ENCODE data around the gene IL17B. TPM values are rescaled to one million over a fixed set of nuclear protein-coding genes. Genes with fewer than 3 reads are reported as not detected.

Gene IL17B
- polyA plus RNA-seq, 1 donor (not counting 4 experiments of a cell fraction or from before 2014, with no cell fraction given), result not detected

DNA sequence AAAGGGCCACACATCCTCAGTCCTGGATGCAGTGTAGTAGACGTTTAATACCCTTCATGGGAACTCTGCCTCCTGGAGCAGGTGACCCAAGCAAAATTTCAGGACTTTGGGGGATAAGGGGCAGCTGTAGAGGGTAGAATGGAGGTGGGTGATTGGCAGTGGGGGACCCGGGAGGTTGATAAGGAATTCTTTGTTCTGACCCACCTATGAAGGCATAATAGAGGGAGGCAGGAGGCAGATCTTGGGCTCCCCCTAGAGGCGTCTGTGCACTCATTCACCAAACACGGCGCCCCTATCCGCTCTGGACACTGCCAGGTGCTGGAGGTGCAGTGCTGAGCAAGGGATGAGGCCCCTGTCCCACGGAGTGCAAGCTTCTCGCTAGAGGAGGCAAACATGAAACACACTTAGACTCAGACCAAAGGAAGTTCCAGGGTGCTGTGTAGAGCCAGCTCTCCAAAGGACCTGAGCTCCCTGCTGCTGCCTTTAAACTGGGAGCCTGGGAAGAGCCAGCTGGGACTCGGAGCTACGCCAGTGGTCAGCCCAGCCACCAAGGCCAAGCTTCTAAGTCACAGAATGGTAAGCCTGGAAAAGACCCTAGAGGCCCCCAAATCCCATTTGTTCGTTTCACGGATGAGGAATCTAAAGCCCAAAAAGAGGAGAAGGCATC, 7.7 kb downstream of the IL17B start:
- Histone ChIP-seq H3K9me3 (ENCODE audit: control insufficient read depth, low read depth, low read length) (no peaks in the 10 kb centered on the region), H4K20me1 (ENCODE audit: control insufficient read depth, extremely low read depth, insufficient read depth, low read length) (no peaks in the 10 kb centered on the region), H3K9me1 (ENCODE audit: control insufficient read depth, extremely low read depth, insufficient read depth, low read length) (no peaks in the 10 kb centered on the region), H3K27ac (ENCODE audit: control insufficient read depth, insufficient read depth, low read length) (no peak overlapping the region), H2AFZ (ENCODE audit: control insufficient read depth, low read length) (no peak overlapping the region), H3K4me2 (ENCODE audit: control insufficient read depth, extremely low read depth, insufficient read depth, low read depth, low read length) (no peak overlapping the region), H3K27me3 (ENCODE audit: control insufficient read depth, extremely low read depth, insufficient read depth, low read length) (no peaks in the 10 kb centered on the region), H3K9ac (ENCODE audit: control insufficient read depth, extremely low read depth, insufficient read depth, low read length) (no peak overlapping the region), H3K36me3 (ENCODE audit: control insufficient read depth in 2 of 2, extremely low read depth in 1 of 2, insufficient read depth in 2 of 2, low read length in 2 of 2) (no peaks in the 10 kb centered on the region), H3K4me1 (ENCODE audit: control insufficient read depth, extremely low read depth, insufficient read depth, low read length) (no peaks in the 10 kb centered on the region), H3K4me3 (ENCODE audit: control insufficient read depth in 2 of 3, extremely low read depth in 1 of 3, insufficient read depth in 2 of 3, low read depth in 1 of 3, low read length in 3 of 3) (no peak overlapping the region), H3K79me2 (ENCODE audit: control insufficient read depth, insufficient read depth, low read length) (no peaks in the 10 kb centered on the region)
- no peak for DNase-seq (ENCODE audit: low read depth, low spot score)
- FAIRE-seq, result no peak
- no peak for TF ChIP-seq EZH2 (IDR thresholded peaks at IDR 0.05; ENCODE audit: low read length)
- TF ChIP-seq, protein P1, sequence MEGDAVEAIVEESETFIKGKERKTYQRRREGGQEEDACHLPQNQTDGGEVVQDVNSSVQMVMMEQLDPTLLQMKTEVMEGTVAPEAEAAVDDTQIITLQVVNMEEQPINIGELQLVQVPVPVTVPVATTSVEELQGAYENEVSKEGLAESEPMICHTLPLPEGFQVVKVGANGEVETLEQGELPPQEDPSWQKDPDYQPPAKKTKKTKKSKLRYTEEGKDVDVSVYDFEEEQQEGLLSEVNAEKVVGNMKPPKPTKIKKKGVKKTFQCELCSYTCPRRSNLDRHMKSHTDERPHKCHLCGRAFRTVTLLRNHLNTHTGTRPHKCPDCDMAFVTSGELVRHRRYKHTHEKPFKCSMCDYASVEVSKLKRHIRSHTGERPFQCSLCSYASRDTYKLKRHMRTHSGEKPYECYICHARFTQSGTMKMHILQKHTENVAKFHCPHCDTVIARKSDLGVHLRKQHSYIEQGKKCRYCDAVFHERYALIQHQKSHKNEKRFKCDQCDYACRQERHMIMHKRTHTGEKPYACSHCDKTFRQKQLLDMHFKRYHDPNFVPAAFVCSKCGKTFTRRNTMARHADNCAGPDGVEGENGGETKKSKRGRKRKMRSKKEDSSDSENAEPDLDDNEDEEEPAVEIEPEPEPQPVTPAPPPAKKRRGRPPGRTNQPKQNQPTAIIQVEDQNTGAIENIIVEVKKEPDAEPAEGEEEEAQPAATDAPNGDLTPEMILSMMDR (optimal IDR thresholded peaks at IDR 0.05 in 1 of 3, IDR thresholded peaks at IDR 0.05 in 1 of 3, conservative IDR thresholded peaks at IDR 0.05 in 1 of 3; ENCODE audit: extremely low read depth in 1 of 3, insufficient read depth in 2 of 3, low read length in 3 of 3), result peak; percentile 82 to 93 (median 87)
- dilution Hi-C loops (cut with MboI; ENCODE audit: extremely low pct_ligation_motif_present, low sequenced_read_pairs), result no loop called here

DNA sequence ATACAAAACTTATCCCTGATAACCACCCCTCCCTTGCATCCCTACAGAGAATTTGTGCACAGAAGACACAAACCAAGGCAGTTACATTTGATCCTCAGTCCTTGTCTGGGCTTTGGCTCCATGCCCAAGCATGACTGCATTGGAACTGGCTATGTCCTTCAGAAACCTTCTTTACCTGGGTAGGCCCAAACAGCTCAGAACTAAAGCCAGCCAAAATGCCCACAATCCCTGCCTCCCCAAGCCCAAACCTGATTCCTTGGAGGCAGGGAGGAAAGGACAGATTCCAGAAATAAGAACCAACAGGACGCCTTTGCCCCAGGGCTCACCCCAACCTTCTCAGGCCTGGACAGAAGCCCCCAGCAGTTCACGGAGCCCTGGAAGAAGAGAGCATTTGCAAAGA, 8.2 kb downstream of the IL17B start:
- H2AFZ ChIP-seq (ENCODE audit: control insufficient read depth, low read length), result no peak overlapping the region
- no peaks in the 10 kb centered on the region for H3K79me2 ChIP-seq (ENCODE audit: control insufficient read depth, insufficient read depth, low read length)
- no peaks in the 10 kb centered on the region for H3K4me1 ChIP-seq (ENCODE audit: control insufficient read depth, extremely low read depth, insufficient read depth, low read length)
- H4K20me1 ChIP-seq (ENCODE audit: control insufficient read depth, extremely low read depth, insufficient read depth, low read length), result no peaks in the 10 kb centered on the region
- H3K27ac ChIP-seq (ENCODE audit: control insufficient read depth, insufficient read depth, low read length), result no peak overlapping the region
- no peak overlapping the region for H3K4me2 ChIP-seq (ENCODE audit: control insufficient read depth, extremely low read depth, insufficient read depth, low read depth, low read length)
- DNase-seq (ENCODE audit: low read depth, low spot score), result no peak
- FAIRE-seq, result no peak
- H3K9ac ChIP-seq (ENCODE audit: control insufficient read depth, extremely low read depth, insufficient read depth, low read length), result no peak overlapping the region
- TF ChIP-seq EZH2 (IDR thresholded peaks at IDR 0.05; ENCODE audit: low read length), result no peak
- TF ChIP-seq, protein P1 (optimal IDR thresholded peaks at IDR 0.05 in 1 of 3, IDR thresholded peaks at IDR 0.05 in 1 of 3, conservative IDR thresholded peaks at IDR 0.05 in 1 of 3; ENCODE audit: extremely low read depth in 1 of 3, insufficient read depth in 2 of 3, low read length in 3 of 3), result no peak
- H3K4me3 ChIP-seq (ENCODE audit: control insufficient read depth in 2 of 3, extremely low read depth in 1 of 3, insufficient read depth in 2 of 3, low read depth in 1 of 3, low read length in 3 of 3), result no peak overlapping the region
- no peaks in the 10 kb centered on the region for H3K9me3 ChIP-seq (ENCODE audit: control insufficient read depth, low read depth, low read length)
- no peaks in the 10 kb centered on the region for H3K27me3 ChIP-seq (ENCODE audit: control insufficient read depth, extremely low read depth, insufficient read depth, low read length)
- no peaks in the 10 kb centered on the region for H3K36me3 ChIP-seq (ENCODE audit: control insufficient read depth in 2 of 2, extremely low read depth in 1 of 2, insufficient read depth in 2 of 2, low read length in 2 of 2)
- no peaks in the 10 kb centered on the region for H3K9me1 ChIP-seq (ENCODE audit: control insufficient read depth, extremely low read depth, insufficient read depth, low read length)
- dilution Hi-C loops (cut with MboI; ENCODE audit: extremely low pct_ligation_motif_present, low sequenced_read_pairs), result no loop called here

Measured in keratinocyte (primary cell).